NCI-H1930 (cell line): ENCODE data around the gene GADL1.

ENCODE experiments used
- DNase-seq, 2 experiments: peaks; one replicate each; lab custom pipeline; 2025; lab: John Stamatoyannopoulos, UW

The GADL1 gene

DNA sequence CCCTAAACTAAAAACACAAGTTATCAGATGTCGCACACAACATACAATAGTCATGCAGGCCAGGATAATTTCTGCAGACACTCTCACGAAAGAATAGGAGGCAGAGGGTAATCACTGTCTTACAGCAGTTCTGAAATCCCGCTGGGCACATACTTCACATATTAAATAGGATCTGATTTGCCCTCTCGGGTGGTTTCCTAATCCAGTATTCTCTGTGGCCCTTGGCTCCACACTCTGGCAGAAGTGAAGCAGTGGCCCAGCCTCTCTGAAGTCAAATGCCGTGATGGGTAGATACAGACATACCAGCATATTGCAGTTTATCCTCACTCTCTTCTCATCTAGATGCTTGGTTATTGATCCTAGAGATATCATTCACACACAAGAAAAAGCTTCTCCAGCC, 19.0 kb downstream of the GADL1 start:
- DNase-seq = no peak

DNA sequence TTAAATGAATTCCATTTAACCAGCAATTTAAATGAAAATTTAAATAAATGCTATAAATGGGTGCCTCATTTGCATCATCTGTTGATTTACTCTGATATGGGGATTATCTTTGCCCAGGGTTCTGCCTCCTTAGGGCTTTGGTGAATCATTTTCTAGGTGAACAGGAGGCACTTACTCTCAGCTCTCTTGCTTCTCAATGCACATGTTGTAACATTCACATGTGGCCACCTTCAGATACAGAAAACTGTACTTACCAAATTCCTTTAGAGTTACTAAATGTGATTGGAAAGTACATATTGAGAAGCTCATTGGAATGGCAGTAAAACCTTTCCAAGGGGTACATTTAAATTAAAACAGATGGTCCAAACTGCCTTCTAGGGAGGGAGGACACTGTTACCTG, 20.8 kb downstream of the GADL1 start:
- no peak for DNase-seq

DNA sequence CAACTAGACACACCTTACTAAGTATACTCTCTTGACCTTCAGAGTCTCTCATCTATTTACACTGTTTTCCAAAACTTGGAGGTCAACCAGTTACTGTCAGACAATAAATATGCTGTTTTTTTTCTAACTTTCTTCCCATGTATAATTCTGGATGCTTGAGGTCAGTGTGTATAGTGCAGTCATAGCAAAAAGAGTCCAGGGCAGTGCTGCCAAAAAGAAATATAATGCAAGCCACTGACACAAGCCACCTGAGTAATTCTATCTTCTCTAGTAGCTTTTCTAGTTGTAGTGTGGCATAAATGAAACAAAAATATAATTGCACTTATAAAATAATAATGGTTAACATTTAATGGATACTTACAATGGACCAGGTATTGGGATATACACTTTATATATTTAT, 21.6 kb downstream of the GADL1 start:
- no peak for DNase-seq

DNA sequence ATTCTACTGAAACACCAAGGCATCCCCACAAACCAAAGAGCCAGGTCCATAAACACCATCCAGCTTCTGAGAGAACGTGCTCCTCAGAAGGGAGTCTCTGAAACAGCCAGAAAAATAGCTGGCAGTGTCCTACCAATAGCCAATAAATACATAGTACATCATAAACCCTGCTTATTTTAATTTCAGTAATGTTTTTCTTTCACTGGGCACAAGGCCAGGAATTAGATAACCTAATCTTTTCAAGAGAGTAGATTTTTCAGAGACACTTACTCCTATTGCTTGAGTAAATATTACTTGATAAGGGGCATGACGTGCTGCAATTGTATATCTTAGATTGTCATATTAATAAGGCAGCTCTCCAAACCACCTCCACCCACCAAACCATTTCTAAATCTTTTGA, 22.7 kb downstream of the GADL1 start:
- DNase-seq = no peak

DNA sequence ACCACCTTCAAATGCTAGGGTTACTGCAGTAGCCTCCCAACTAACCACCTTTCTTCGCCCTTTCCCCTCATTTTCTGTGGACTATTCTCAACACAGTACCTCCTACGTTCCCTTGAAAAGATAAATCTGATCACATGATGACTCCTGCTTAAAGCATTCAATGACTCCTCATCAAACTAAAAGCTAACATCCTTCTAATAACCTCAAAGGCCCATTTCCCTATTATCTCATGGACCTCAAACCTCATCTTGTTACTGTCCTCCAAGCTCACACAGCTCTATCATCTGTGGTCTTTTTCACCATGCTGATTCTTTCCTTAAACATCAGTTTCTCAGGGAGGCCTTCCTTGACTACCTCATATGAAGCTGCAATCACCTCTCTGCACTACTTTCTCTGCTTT, 29.6 kb downstream of the GADL1 start:
- no peak for DNase-seq

DNA sequence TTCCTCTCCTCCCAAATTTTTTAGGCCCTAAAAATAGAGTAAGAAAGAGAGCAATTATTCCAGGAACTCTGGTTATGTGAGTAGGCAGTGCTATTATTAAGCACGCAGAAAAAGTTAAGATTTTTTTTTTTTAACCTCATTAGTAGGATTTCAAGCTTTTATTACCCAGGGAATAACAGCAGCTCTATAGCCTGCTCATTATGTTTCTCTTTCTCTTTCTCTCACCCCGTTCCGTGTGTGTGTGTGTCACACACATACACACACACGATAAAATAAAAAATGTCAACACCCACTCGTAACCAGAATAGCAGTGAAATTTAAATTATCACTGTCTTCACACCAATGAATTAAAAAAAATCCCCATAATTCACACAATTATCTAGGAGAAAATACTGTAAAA, 30.3 kb downstream of the GADL1 start:
- no peak for DNase-seq

DNA sequence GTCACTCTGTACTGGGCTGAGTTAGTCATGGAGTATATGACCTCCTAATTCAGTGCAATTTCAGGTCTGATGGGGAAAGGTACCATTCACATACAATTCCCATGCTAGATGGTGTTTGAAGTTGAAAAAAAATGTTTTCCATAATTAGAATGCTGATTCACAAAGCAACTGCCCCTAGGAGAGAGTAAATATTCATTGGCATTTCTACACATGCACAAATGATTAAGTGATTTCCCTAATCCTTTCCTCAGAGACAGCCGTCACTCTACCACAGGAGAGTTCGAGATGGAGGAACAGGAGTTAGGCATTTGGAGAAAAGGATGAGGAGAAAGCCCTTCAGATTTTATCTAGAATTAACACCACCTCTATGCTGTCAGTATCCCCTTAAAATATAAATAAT, 32.5 kb downstream of the GADL1 start:
- DNase-seq = no peak

DNA sequence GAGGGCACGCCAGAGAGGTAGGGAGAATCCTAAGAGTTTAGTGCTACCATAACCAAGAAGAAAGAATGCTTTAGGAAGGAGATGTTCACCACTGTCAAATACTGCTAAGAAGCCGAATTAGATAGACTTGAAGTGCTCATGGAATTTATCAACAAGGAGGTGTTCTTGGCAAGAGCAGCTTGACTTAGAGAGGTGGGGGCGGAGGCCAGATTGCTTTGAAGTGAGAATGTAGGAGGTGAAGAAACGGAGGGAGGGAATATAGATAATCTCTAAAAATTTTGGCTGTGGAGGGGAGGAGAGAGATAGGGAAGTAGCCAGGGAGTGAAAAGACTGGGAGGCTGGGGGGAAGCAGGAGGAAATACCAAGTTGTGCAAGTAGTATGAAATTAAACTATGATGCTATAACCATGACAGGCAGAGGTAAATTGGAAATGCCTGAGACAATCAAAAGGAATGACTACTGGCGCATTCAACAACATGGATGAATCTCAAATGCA, 35.5 kb downstream of the GADL1 start:
- no peak for DNase-seq

DNA sequence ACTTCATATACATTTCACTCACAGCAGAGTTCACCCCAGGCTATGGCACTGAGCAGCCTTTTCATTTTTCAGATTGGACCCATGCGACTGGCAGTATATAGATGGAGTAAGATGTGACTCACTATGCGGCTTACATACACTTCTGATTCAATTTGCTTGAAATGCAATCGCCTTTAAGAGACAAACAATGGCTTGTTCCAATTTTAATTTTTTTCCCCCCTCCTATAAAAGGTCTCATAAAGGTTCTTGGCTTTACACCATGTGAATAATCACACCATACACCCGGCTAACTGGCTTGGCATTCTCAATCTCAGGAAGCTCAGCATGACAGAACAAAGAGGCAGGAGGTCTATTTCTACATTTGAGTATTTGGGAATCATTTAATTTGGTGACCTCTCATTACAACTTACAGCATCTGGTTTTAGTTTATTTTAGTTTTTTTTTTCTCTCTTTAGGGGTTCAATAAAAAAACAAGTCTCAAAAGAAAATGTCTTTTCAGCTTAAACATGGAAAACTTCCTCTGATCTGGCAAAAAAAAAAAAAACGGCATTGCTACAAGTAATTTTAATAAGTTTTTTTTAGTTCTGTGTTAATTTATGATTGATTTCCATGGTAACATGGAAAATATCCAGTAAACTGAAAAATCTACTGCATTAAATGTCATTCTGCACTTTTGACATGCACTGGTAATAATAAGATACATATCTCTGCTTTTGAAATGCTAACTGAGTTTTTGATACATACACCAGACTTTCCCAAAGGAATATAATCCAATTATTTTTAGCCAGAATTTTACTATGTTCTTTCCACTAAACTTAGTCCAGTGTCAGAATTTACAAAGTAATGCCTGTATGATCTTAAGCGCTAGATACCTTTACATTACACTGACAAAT, 38.8 kb downstream of the GADL1 start:
- DNase-seq = no peak

DNA sequence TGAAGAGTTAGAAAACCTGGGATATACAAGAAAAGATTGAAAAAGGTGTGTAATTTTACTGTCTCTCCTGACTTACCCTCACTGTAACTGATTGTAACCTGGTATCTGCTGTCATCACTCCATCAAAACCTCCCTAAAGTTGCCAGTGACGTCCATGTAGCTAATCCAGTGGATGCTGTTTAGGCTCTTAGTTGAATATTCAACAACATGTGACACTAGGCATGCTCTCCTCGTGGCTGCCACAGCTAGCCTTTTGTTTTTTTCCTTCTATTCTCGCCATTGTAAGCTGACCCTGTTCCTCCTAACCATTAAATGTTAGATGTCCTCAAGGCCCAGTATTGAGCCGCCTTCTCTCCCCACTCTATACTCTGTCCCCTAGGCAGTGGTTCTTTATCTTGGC, 41.6 kb downstream of the GADL1 start:
- no peak for DNase-seq

DNA sequence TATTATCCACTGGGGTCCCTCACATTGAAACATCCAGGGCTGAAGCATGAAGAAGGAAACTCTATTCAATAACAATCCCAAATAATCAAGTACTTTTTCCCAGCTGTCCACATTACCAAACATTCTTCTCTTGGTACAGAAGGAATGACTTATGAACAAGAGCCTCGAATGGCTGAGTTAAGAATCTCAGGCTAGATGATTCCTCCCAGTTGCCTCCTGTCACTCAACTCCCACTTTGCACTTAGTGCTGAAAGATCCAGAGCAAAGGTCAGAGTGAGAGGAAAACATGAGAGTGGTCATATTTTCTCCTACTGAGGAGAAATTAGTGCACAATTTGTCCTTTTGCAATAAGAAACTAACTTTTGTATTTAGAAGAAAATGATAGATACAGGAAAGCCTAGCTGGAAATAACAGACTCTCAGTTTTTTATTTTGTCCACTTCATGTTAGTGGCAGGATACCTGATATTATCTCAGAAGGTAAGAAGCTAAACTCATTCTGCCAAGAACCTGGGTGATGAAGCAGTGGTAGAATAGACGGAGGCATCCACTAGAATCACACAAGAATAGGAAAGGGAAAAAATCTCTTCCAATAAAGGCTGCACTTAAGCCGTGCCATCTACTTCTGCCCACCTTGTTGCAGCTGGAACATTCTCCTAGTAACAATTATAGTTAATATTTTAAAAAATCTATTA, 46.2 kb downstream of the GADL1 start:
- no peak for DNase-seq

DNA sequence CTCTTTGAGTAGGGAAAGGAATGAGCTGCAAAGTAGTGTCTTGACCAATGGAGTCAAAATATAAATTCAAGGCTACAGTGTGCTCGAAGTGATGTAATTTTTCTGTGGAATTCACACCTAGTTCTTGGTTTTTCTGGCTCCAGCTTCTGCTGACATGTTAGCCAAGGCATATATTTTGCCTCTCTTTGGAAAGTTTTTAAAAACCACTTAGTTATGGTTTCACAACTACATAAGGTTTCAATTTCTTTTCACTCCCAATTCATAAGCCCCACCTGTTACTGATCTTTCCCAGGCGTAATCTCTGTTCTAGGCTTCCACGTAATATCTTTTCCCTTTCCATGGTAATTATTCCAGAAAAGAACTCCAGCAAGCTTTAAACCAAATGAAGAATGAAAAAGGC, 46.9 kb downstream of the GADL1 start:
- no peak for DNase-seq

DNA sequence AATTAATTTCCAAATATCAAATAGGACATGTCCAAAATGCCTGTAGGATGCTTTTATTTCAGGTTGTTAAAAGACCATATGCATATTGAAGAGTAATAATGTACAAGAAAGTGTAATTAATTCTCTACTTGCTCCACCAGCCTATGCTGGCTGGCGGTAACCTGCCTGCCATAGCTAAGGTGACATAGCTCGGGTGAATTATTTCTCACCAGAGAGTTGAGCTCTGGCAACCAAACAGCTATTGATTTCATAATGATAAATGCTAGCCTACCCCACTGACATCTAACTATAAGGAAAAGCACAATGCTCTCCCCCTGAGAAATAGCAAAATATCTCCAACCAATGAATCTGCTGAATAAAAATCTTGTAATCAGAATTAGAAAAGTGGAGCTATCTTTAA, 48.9 kb downstream of the GADL1 start:
- DNase-seq = no peak

DNA sequence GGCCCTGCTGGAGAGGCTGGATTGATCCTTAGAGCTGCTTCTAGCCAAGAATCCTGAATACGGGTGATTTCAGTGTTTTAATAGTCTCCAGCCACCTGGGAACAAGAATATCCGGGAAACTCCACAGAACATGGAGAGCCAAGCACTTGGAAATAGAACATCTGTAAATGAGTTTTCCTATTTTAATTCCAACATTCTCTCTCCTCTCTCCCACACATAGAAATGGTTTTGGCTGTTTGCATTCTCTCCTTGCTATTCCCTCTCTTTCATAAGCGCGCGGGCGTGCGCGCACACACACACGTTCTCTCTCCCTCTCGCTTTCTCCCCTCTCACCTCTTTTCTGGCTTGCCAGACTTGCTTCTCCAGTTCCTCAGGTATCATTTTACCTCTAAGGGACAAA, 50.6 kb downstream of the GADL1 start:
- DNase-seq = no peak

DNA sequence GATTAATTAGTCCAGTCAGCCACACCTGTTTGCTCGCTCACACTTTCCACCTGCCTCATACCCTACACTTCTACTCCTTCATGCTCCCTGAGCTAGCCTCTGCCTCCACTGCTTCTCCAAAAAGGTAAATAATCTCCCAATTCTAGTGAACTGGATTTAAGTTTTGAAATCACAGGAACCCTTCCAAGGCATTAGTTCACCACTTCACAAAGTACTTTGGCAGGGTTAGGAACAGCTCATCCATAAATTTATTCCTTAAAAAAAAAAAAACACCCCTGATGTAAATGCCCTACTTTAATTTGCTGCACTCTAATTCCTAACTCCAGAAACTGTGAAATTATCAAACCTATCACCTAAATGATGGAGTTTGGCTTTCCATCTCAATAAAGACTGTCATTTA, 58.3 kb downstream of the GADL1 start:
- DNase-seq = no peak

DNA sequence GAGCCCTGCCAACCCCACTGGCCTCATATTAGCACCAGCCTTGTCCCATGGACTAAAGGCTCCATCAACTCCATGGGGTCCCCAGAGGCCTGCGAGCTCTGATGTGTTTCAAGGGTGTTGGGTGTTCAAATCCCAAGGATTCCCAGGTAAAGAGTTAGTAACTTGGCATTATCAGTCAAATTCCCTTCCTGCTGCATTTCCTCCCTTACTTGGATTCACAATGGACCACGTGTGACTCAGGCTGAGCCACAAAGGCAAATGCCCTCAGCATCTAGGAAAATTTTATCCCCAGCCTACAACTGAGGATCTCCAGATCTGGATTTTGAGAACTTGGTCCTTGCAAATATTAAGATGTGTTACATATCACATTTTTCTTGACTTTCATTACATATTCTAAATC, 58.8 kb downstream of the GADL1 start:
- DNase-seq = no peak

DNA sequence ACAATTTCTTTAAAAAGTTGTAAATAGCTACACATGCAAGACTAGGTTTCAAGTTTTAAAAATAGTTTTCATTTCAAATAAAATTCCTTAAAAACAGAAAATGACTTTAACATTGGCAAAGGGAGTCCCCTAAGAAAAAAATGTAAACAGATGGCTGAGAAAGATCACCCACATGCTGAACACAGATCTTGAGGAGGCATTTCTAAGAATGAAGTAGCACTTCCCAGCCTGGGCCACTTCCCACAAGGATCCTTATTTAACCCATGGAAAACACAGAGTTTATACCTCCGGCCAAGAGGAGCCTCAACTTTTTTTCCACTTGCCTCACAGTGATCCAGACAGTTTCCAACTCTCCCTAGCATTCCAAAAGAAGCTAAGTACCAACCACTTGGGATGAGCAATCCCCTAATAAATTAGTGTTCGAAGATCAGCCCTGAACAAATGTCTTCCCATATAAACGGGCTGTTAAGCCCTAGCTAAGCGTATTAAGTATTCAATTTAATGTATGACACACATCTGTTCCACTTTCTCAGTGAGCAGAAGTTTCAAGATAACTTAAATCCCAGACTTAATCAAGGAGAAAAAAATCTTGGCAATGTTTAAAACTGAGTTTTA, 61.4 kb downstream of the GADL1 start:
- DNase-seq = no peak

DNA sequence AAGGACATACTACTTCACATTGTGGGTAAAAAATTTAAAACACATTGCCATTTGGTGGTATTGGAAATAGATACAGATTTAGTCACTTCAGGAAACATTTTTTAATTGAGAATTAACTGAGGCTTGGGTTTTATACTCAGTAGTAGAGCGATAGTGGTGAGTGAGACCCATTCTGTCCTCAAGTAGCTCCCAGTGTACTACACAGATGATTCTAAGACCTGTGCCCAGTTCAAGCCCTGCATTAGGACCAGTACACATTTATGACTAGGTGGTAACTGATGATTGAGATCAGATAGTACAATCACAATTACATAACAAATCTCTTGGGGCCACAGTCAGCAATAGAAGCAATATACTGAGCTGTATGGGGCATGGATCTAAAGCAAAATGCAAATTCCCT, 67.4 kb downstream of the GADL1 start:
- no peak for DNase-seq

DNA sequence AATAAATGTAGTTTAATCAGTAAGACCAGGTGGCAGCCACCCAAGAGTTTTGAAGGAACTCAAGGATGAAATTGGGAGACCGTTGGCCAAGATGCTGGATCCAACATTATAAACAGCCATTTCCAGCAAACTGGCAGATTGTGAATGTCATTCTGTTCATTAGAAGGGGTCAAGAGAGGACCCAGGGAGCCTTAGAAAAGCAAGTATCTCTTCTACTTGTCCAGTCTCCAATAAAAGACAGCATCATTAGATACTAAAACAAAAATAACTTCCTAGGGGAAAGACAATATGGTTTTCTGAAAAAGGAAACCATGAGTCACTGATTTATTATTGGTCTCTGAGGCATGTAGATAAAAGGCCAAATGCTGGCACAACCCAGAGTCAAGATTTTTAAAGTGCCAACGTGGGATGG, 67.9 kb downstream of the GADL1 start:
- no peak for DNase-seq

DNA sequence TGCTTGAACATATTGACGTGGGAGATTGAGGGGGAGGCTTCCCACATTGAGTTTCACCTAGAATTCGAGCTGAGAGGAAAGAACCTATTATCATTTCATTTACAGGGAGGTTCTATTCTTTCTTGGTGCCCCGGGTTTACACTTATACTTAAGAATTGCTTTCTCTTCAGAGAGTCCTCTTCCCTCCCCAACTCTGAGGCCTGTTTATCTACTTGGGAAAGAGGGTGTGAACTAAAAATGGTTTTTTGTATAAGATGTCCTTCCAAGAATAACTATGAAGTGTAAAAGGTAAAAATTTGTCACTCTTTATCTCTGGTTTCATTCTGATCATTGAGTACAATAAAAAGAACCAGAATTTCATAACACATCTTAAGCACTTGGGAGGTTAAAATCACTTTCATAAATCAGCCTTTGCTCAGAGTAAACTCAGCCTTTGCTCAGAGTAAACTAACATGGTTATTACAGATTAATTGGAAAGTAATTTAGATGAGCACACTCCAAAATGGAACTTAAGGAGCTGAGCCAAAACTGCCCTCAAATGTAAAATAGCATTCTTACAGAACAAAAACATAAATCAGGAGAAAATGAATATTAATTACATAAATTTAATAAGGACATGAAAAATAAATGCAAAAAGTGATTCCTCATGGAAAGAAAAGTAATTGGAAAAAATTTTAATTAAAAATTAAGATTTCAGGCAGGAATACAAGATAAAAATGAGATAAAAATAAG, 75.2 kb downstream of the GADL1 start:
- DNase-seq = no peak

DNA sequence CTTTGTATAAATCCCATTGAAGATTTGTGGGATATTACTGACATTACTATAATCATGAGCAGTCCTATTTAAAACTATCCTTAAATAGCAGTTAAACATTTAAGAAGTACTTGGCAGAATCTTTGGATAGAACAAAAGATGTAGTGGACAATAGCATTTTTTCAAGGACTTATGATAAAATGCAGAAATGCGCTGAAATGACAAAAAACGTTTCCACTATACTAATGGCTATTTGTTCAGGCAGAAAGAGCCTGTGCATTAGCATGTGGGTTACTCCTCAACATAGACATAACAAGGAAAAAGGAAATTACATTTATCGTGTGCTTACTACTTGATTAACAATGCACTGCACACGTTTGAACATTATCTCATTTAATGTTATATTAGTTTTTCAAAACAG, 80.7 kb downstream of the GADL1 start:
- no peak for DNase-seq

DNA sequence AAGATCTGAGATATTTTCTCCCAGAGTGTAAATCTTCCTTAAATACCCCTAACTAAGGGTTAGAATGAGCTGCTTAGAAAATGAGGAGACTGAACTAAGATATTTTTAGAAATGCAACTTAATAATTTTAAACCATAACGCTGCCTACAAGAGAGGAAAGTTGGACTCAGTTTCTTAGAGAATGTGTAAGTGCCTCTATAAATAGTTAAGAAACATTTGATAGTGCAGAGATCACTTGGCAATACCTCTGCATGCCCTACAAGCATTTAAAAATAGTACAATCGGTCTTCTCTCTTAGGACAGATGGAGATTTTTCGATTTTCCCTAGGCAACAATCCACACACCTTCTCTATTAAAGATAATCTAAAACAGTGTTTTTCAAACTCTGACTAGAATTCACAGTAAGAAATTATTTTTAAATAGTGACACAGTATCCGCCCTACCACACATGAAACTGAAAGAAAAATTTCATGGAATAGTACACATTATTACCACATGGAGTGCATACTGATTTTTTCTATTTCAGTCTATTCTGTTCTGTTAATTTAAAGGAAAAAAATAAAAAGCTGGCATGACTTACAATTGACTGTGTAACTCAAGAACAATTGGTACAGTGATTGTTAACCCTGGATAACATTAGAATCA, 83.2 kb downstream of the GADL1 start:
- DNase-seq = no peak
